ENCODE measurements around the gene SLC38A5.

DNA sequence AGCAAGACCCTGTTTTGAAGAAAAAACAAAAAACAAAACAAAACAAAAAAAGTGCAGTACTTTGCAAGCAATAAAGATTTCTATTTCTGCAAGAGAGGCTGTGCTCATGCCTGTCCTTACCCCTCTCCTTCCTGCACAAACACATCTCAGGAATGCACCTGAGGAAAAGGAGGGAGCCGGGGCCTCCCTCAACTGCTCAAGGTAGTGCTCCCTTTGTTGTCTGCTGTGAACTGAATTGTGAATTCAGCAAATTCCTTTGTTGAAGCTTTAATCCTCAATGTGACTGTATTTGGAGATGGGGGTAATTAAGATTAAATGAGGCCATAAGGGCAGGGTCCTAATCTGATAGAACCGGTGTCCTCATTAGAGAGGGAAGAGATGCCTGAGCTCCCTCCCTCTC, 19.8 kb upstream of the SLC38A5 start:
- TF ChIP-seq, protein P1, sequence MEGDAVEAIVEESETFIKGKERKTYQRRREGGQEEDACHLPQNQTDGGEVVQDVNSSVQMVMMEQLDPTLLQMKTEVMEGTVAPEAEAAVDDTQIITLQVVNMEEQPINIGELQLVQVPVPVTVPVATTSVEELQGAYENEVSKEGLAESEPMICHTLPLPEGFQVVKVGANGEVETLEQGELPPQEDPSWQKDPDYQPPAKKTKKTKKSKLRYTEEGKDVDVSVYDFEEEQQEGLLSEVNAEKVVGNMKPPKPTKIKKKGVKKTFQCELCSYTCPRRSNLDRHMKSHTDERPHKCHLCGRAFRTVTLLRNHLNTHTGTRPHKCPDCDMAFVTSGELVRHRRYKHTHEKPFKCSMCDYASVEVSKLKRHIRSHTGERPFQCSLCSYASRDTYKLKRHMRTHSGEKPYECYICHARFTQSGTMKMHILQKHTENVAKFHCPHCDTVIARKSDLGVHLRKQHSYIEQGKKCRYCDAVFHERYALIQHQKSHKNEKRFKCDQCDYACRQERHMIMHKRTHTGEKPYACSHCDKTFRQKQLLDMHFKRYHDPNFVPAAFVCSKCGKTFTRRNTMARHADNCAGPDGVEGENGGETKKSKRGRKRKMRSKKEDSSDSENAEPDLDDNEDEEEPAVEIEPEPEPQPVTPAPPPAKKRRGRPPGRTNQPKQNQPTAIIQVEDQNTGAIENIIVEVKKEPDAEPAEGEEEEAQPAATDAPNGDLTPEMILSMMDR (IDR thresholded peaks at IDR 0.05), result no peak
- TF ChIP-seq POLR2A (IDR thresholded peaks at IDR 0.05), result no peak
